CD14-positive monocyte (primary cell): ENCODE results near the gene PRAMEF10. TPM values are rescaled to one million over a fixed set of nuclear protein-coding genes. Genes with fewer than 3 reads are reported as not detected.
"Not testable (repeated sequence)": the region's sequence is repeated elsewhere in the genome, so short reads cannot be mapped to it uniquely, and the experiment has no call there.

Experiments
- DNase-seq, 3 donors: peaks; one replicate each; pipeline ENCODE4 v3.0.0-alpha.2; 2011 to 2022
- H2AFZ ChIP-seq: 2 replicates; pipeline ENCODE4 v1.6.0; 2012; ENCODE audit warnings: mild to moderate bottlenecking, low read depth, low read length, inconsistent platforms; ENCODE audit not compliant: insufficient read depth, poor library complexity, severe bottlenecking
- H3K27ac ChIP-seq, 2 donors: 1 replicate in 1 of 2; 2 replicates in 1 of 2; pipeline ENCODE4 v1.5.1; 2012 to 2013; ENCODE audit warnings: low read length in 2 of 2, control low read depth in 1 of 2, inconsistent platforms in 1 of 2, low read depth in 1 of 2, mild to moderate bottlenecking in 1 of 2
- H3K27me3 ChIP-seq, 2 donors: one replicate each; pipeline versions ENCODE4 v1.6.0 to v1.6.1; 2011 to 2013; ENCODE audit warnings: low read length in 2 of 2; ENCODE audit not compliant: control insufficient read depth in 2 of 2, insufficient read depth in 2 of 2
- H3K36me3 ChIP-seq, 2 donors: replicated peaks in 1 of 2; 1 replicate in 1 of 2; 2 replicates in 1 of 2; pipeline versions ENCODE4 v1.5.1 to v1.6.1; 2012 to 2013; ENCODE audit warnings: low read length in 2 of 2, control low read depth in 1 of 2, inconsistent platforms in 1 of 2, mild to moderate bottlenecking in 1 of 2; ENCODE audit not compliant: insufficient read depth in 2 of 2, control insufficient read depth in 1 of 2
- H3K4me1 ChIP-seq, 2 donors: 1 replicate in 1 of 2; 2 replicates in 1 of 2; pipeline versions ENCODE4 v1.5.1 to v1.6.1; 2012 to 2013; ENCODE audit warnings: low read length in 2 of 2, control low read depth in 1 of 2, inconsistent platforms in 1 of 2, mild to moderate bottlenecking in 1 of 2, moderate library complexity in 1 of 2; ENCODE audit not compliant: insufficient read depth in 2 of 2, control insufficient read depth in 1 of 2
- H3K4me2 ChIP-seq: replicated peaks from 2 replicates; pipeline ENCODE3; 2012; ENCODE audit warnings: low read length, moderate library complexity, mild to moderate bottlenecking; ENCODE audit not compliant: poor library complexity, severe bottlenecking; ENCODE audit errors: extremely low read depth
- H3K4me3 ChIP-seq, 3 experiments: fragments of 200-600 bp in 1 of 3; sonication (generic) in 1 of 3; replicated peaks in 1 of 3; 1 replicate in 2 of 3; 2 replicates in 1 of 3; pipeline ENCODE4 v1.5.1; 2011 to 2013; ENCODE audit warnings: low read length in 3 of 3, mild to moderate bottlenecking in 3 of 3, control low read depth in 2 of 3, low read depth in 2 of 3, inconsistent platforms in 1 of 3, moderate library complexity in 1 of 3
- H3K79me2 ChIP-seq: 2 replicates; pipeline ENCODE4 v1.6.0; 2012; ENCODE audit warnings: mild to moderate bottlenecking, control low read depth, inconsistent platforms, low read length, moderate library complexity; ENCODE audit not compliant: insufficient read depth
- H3K9ac ChIP-seq: 2 replicates; pipeline ENCODE4 v1.6.0; 2017; ENCODE audit warnings: low read length, mild to moderate bottlenecking; ENCODE audit not compliant: insufficient read depth, poor library complexity, severe bottlenecking
- H3K9me3 ChIP-seq, 2 donors: replicated peaks in 1 of 2; 1 replicate in 1 of 2; 2 replicates in 1 of 2; pipeline versions ENCODE4 v1.5.1 to v1.6.1; 2012 to 2013; ENCODE audit warnings: low read length in 2 of 2, control low read depth in 1 of 2; ENCODE audit not compliant: control insufficient read depth in 1 of 2, insufficient read depth in 1 of 2
- H4K20me1 ChIP-seq: 2 replicates; pipeline ENCODE4 v1.6.0; 2012; ENCODE audit warnings: mild to moderate bottlenecking, low read length, control low read depth, moderate library complexity; ENCODE audit not compliant: insufficient read depth
- H3K27ac Mint-ChIP-seq, 7 donors: one replicate each; pipeline ENCODE4 v1.8.0; 2020; ENCODE audit warnings: mild to moderate bottlenecking in 7 of 7, mixed read lengths in 7 of 7, moderate library complexity in 6 of 7, inconsistent platforms in 2 of 7
- H3K27me3 Mint-ChIP-seq, 3 donors: one replicate each; pipeline ENCODE4 v1.8.0; 2021 to 2022; ENCODE audit warnings: low read depth in 3 of 3, mild to moderate bottlenecking in 3 of 3, mixed read lengths in 3 of 3, moderate library complexity in 3 of 3, inconsistent platforms in 1 of 3
- H3K36me3 Mint-ChIP-seq, 2 donors: one replicate each; pipeline ENCODE4 v1.8.0; 2020; ENCODE audit warnings: mixed read lengths in 2 of 2, inconsistent platforms in 1 of 2, mild to moderate bottlenecking in 1 of 2
- H3K4me1 Mint-ChIP-seq: one replicate; pipeline ENCODE4 v1.8.0; 2020; ENCODE audit warnings: mild to moderate bottlenecking, mixed read lengths
- H3K4me3 Mint-ChIP-seq, 2 donors: one replicate each; pipeline ENCODE4 v1.8.0; 2020; ENCODE audit warnings: mild to moderate bottlenecking in 2 of 2, mixed read lengths in 2 of 2, moderate library complexity in 1 of 2
- H3K9me3 Mint-ChIP-seq, 7 donors: one replicate each; pipeline ENCODE4 v1.8.0; 2020 to 2022; ENCODE audit warnings: mixed read lengths in 7 of 7, mild to moderate bottlenecking in 6 of 7, moderate library complexity in 6 of 7, inconsistent platforms in 2 of 7
- WGBS: methylation state at CpG from one replicate; pipeline ENCODE4 v1.1.5; 2013; ENCODE audit warnings: missing lambda C conversion rate; ENCODE audit not compliant: insufficient coverage; 5-methylcytosine and 5-hydroxymethylcytosine counted together
- intact Hi-C, 2 donors: fragments of 100-400 bp; cut with micrococcal nuclease; formaldehyde crosslinking; loops; one replicate each; pipeline versions ENCODE4 v1.15.0 to v1.15.1; 2023
- polyA minus RNA-seq: library from RNA; depleted of rRNA, polyadenylated mRNA; stranded (reverse); fragments of >200 nt; gene quantifications from 2 replicates; pipeline ENCODE4 v1.2.3, GENCODE V29; 2012
- polyA plus RNA-seq, 3 donors: library from polyadenylated mRNA; depleted of rRNA in 1 of 3; unstranded in 2 of 3; stranded (reverse) in 1 of 3; fragments of 300-500 nt in 2 of 3; fragments of >200 nt in 1 of 3; fragmentation: Illumina TruSeq in 2 of 3; gene quantifications; 1 replicate in 2 of 3; 2 replicates in 1 of 3; pipeline ENCODE4 v1.2.3, GENCODE V29; 2012 to 2021
- total RNA-seq, 12 experiments: library from RNA in 1 of 12; stranded (reverse) in 1 of 12; fragments of 120-200 nt in 1 of 12; gene quantifications; one replicate each; pipeline ENCODE4 v1.2.4 and lab custom pipeline; 2013 to 2026; ENCODE audit warnings: mixed read lengths in 6 of 12, inconsistent platforms in 1 of 12

The PRAMEF10 gene, protein sequence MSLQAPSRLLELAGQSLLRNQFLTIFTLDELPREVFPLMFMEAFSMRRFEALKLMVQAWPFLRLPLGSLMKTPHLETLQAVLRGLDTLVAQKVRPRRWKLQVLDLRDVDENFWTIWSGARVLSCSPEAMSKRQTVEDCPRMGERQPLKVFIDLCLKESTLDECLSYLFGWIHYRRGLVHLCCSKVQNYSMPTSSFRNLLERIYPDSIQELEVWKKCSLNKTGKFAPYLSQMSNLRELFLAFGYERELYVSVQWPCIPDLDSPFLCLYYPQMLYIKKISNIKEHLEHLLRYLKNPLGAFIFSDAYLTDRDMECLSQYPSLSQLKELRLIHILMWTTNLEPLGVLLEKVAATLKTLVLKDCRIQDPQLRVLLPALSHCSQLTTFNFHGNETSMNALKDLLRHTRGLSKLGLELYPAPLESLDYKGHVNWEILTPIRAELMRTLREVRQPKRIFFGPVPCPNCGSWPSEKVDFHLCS
- total RNA-seq (2013) = not detected
- polyA plus RNA-seq (not detected), polyA minus RNA-seq (not detected in 2 replicates), total RNA-seq (lab: John Stamatoyannopoulos, UW) (0 to 0.30 (median 0) reads per million in 11 experiments)

DNA sequence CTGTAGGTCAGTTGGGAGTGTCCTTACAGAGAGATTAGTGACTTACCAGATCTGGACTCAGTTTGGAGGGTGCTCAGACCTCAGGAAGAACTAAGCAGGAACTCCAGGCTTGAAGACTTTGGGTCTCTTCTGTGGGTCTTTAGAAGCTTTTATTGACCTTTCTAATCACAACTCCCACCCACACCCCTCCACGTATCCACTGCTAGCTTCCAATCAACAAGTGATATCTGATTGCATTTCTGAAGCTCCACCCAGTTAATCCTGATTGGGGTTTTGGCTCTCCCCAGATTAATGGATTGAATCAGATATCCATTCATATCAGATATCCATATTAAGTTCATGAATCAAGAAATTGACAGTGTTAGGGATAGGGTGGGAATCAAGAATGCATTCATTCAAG lies at the start of gene PRAMEF10:
Gene PRAMEF10, minus strand, starts transcription at position 101 of the 400 bp plus-strand sequence. CDS start 2,423 bp downstream, outside the sequence.
- intact Hi-C loops, H3K36me3 ChIP-seq, H3K4me3 ChIP-seq, H3K9ac ChIP-seq, H3K27me3 ChIP-seq, H3K36me3 Mint-ChIP-seq, H3K9me3 Mint-ChIP-seq, DNase-seq, H3K4me1 Mint-ChIP-seq, H3K9me3 ChIP-seq, H3K4me1 ChIP-seq, H3K79me2 ChIP-seq, H3K4me2 ChIP-seq, H4K20me1 ChIP-seq, H3K27ac Mint-ChIP-seq, H3K4me3 Mint-ChIP-seq, H3K27me3 Mint-ChIP-seq, H2AFZ ChIP-seq, H3K27ac ChIP-seq: not testable (repeated sequence)
- no CpG with 5 or more reads among the region's 1 CpG for WGBS

DNA sequence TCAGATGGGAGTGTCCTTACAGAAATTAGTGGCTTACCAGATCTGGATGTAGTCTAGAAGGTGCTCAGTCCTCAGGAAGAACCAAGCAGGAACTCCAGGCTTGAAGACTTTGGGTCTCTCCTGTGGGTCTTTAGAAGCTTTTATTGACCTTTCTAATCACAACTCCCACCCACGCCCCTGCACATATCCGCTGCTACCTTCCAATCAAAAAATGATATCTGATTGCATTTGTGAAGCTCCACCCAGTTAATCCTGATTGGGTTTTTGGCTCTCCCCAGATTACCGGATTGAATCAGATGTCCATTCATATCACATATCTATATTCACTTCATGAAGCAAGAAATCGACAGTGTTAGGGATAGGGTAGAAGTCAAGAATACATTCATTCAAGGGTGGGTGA lies 49.4 kb upstream of the PRAMEF10 start, which contains the start of gene PRAMEF6:
Gene PRAMEF6, minus strand, starts transcription at position 101 of the 400 bp plus-strand sequence. CDS start 5,062 bp downstream, outside the sequence.
- H2AFZ ChIP-seq, H3K4me2 ChIP-seq, H3K4me3 ChIP-seq, H3K27ac Mint-ChIP-seq, H3K4me1 Mint-ChIP-seq, DNase-seq, H3K36me3 Mint-ChIP-seq, H3K9ac ChIP-seq, H3K27ac ChIP-seq, H3K4me3 Mint-ChIP-seq, H3K36me3 ChIP-seq, intact Hi-C loops, H3K4me1 ChIP-seq, H3K9me3 Mint-ChIP-seq, H3K9me3 ChIP-seq, H3K27me3 ChIP-seq, H3K27me3 Mint-ChIP-seq, H3K79me2 ChIP-seq, H4K20me1 ChIP-seq: not testable (repeated sequence)
- no CpG with 5 or more reads among the region's 4 CpGs for WGBS

DNA sequence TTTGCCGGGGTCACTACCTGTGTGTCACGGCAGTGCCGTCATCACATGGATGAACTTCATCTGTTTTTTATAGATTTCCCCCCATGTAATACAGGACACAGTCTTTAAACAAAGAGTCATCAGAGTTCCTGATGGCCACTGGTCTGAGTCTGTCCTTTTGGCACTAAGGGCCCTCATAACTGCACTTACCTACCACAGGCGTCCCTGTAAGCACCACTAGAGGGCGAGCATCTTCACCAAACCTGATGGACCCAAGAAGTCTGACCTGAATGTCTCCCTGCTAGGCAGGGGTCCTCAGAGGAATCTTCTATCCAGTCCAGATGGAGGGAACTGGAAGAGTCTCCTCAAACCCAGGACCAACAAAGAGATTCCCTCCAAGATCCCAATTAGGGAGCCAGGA lies 26.3 kb upstream of the PRAMEF10 start:
- intact Hi-C loops, H3K27ac ChIP-seq, H3K4me3 Mint-ChIP-seq, H3K79me2 ChIP-seq, H2AFZ ChIP-seq, H3K9me3 ChIP-seq, H3K36me3 Mint-ChIP-seq, H4K20me1 ChIP-seq, H3K4me1 ChIP-seq, H3K9ac ChIP-seq, H3K27ac Mint-ChIP-seq, H3K4me3 ChIP-seq, H3K9me3 Mint-ChIP-seq, H3K27me3 Mint-ChIP-seq, H3K27me3 ChIP-seq, H3K4me2 ChIP-seq, H3K4me1 Mint-ChIP-seq, H3K36me3 ChIP-seq, DNase-seq: not testable (repeated sequence)
- WGBS = no CpG with 5 or more reads among the region's 5 CpGs

DNA sequence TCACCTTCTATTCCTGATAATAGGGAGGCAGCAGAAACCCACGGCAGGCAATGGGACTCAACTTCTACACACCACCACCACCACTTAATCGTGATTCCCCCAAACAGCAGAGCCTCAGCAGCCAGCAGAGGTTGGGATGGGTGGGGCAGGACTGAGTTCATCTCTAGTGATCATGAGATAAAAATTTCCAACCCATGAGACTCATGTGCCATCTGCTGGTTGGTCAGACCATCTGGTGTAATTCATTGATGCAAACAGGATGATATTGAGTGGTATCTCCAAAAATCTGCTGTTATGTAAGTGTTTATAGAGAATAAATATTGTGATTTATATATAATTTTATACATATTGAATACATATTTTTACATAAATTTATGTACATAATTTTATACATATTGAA lies 23.7 kb upstream of the PRAMEF10 start:
- H3K27me3 Mint-ChIP-seq, H3K9me3 ChIP-seq, H3K9me3 Mint-ChIP-seq, H3K79me2 ChIP-seq, H3K4me3 Mint-ChIP-seq, DNase-seq, H2AFZ ChIP-seq, H3K27ac ChIP-seq, H3K36me3 Mint-ChIP-seq, intact Hi-C loops, H3K4me1 Mint-ChIP-seq, H3K4me2 ChIP-seq, H3K27ac Mint-ChIP-seq, H4K20me1 ChIP-seq, H3K36me3 ChIP-seq, H3K4me3 ChIP-seq, H3K4me1 ChIP-seq, H3K27me3 ChIP-seq, H3K9ac ChIP-seq: not testable (repeated sequence)
- no CpG with 5 or more reads among the region's 2 CpGs for WGBS
